Cardiac septum (tissue), 1 donor: Measurements from ENCODE around the gene SRGAP2C. TPM values are rescaled to one million over a fixed set of nuclear protein-coding genes. Genes with fewer than 3 reads are reported as not detected.
A peak's percentile ranks its signal among the peaks of the same experiment; 100 is the strongest.
"Not testable (repeated sequence)": the region's sequence is repeated elsewhere in the genome, so short reads cannot be mapped to it uniquely, and the experiment has no call there.

Source experiments
- DNase-seq: peaks from one replicate; pipeline ENCODE4 v3.0.0-alpha.2; 2020; ENCODE audit warnings: low spot score
- intact Hi-C: fragments of 100-400 bp; cut with DNase I; formaldehyde crosslinking; loops from one replicate; pipeline ENCODE4 v1.14.0; 2022
- long read RNA-seq: library from polyadenylated mRNA; unstranded; transcript quantifications from one replicate; pipeline ENCODE4 v2.0.0, GENCODE V29; 2021
- total RNA-seq: library from RNA; stranded (reverse); fragmentation: NEBNext Ultra II Directional; extraction: Animal tissue kit (Norgen Biotek cat#: 25700); gene quantifications from one replicate; pipeline ENCODE4 v1.2.1, GENCODE V29; 2021
- donor health status: DM: no; HTN: no; CAD: no.

Gene SRGAP2C
- 9.8 TPM for total RNA-seq
- long read RNA-seq, full-length matches to known transcripts = 8 of 15 reads
- long read RNA-seq, partial matches to known transcripts = 1 of 15 reads
- long read RNA-seq, other reads (novel, unspliced or antisense) = 6 of 15 reads

DNA sequence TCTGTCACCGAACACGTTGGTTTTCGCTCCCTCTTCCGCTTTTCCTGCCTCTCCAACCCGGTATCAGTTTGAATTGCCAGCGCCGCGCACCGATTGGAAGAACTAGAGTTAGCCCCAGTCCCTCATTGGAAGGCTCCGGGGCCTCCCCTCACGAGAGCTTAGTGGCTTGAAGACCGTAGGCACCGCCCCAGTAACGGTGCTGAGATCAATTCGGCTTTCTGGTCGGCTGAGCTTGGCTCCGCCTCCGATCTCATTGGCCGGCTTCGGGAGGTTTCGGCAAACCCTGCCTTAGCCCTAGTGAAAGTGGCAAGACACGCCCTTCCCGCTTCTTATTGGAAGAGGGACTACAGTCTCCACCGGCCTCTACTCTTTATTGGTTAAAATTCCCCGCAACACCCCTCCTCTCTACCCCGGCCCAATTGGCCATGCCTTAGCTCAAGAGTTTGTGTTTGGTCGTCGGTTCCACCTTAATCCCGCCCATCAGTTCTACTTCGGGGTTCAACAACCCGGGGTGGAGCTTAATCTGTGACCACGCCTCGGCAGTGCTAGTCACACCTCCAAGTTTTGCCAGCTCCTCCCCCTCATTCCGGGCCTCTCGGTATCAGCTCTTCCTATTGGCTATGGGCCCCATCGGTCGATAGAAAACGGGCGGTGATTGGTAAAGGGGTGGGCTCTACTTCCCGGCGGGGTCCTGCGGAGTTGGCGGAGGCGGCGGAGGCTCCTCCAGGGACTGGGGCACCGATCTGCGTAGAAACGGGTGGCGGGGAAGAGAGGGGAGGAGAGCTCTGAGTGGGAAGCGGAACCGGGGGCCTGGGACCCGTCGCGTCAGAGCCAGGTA is at the start of gene SRGAP2C, which contains the start of gene FAM72B:
TSS of gene SRGAP2C (plus strand) at position 686 of the 838 bp plus-strand sequence. CDS start 2,472 bp downstream, outside the sequence.
TSS of gene FAM72B (minus strand) at position 51 of the 838 bp plus-strand sequence. CDS start 851 bp downstream, outside the sequence.
- intact Hi-C loops = not testable (repeated sequence)
- peak; percentile 96 for DNase-seq

GRCh38 chr1:121140393-121140792 is 44.4 kb upstream of the SRGAP2C start:
- intact Hi-C loops, DNase-seq: not testable (repeated sequence)

DNA sequence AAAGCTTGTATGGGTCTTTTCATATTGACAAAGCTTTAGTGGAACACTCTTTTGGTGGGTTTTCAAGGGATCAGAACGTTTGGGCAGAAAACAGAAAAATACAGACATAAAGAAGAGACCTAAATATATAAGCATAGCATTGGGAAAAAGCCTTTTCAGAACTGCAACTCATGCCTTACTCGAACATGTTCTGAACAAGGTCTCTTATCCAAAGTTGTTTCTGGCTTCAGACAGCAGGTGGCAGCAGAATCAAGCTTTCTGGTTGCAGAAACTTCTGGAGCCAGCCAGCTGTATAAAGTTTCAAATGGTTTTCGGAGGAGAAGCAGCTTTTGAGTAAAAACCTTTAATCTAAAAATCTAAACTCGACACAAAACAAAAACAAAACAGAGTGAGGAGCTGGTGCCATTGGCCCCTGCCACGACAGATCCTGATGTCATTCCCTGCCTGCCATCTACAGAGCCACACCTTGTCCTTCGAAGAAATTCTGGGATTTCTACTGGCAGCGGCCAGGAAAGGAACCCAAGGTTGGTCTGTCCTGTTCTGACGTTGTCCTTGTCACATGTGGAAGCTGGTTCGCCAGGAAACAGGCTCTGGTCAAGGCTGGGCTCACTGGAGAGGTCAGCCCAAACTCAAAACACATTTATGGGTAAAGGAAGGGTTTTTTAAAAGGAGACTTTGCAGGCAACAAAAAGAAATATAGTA is 36.1 kb upstream of the SRGAP2C start:
- DNase-seq, intact Hi-C loops: not testable (repeated sequence)

GRCh38 chr1:121151294-121151693 is 33.5 kb upstream of the SRGAP2C start:
- DNase-seq, intact Hi-C loops: not testable (repeated sequence)

DNA sequence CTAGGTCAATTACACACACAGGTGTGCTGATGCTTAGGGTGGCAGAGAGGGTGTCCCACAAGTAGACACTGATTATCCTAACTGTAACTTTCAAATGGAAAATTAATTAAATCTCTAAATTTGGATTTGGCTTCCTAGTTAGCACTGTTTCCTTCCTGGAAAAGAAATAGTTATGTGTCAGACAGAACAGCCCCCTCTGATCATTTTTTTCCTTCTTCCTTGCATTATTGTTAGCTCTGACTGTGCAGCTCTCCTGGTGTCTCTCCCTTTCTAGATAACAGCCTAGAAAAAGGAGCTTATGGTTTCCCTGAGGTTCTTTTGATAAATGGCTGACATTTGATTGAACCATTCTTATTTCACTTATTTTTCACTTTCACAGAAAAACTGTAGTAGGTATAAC is 32.0 kb upstream of the SRGAP2C start:
- intact Hi-C loops, DNase-seq: not testable (repeated sequence)

DNA sequence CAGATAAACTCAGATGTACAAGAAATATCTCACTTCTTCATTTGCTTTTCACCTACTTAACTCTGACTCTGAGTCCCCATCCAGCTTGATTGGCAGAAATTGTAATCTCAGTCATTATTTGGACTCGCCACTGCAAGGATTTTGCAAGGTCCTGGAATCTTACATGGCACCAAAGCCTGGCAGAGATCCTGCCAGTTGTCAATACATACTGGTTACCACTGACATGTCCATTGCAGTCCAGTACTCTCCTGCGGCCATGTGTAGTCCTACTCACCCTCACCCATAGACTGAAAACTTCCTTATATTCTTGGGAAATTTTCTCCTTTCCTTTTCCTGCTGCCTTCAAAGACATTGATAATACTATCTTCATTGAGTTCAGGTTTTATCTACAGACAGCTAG is 30.0 kb upstream of the SRGAP2C start:
- intact Hi-C loops, DNase-seq: not testable (repeated sequence)

DNA sequence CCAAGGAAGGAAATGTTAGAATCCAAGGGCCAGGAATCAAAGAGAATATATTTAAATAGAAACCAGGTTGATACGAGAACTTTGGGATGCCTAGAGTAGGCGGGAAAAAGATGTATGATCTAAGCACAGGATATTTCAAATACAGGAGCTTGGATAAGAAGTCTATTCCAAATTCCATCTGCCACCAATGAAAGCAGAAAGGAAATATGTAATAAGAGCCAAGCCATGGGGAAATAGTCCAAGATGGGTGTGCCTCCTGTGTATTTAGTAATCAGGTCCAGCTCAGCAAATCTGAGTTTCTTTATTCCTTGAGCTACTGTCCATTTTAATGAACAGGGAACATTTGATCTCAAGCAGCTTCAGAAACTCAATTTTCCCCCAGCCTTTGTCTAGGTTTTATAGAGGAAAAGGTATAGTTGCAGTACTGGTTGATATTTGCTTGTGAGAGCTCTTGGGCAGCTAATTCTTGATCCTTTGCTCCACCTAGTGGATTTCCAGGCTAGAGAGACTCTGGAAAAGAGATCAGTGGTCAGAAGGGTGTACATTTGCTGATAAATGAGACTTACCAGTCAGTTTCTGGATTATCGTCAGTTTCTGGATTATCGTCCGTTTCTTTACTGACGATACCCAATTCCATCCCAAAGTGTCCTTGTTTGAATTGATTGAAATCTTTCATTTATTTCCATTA is 29.0 kb upstream of the SRGAP2C start:
- DNase-seq, intact Hi-C loops: not testable (repeated sequence)

DNA sequence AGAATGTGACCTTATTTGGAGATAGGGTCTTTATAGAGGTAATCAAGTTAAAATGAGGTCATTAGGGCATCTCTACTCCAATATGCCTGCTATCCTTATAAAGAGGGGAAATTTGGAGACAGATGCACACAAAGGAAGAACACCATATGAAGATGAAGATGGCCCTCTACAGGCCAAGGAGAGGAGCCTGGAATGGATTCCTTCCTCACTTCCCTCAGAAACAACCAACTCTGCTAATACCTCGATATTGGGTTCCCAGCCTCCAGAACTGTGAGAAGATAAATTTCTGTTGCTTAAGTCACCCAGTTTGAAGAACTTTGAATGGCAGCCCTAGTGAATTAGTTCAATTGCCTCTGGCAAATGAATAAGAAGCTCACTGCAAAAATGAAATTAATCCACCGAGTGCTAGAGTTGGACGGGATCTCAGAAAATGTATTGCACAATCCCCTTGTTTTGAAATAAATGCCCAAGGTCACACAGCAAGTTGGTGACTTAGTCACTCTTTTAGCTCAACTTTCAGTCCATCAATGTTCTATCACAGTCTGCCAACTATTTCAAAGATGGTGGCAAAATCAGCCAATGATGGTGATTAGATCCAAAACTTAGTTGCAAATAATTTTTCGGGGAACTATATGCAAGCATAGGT is 27.7 kb upstream of the SRGAP2C start:
- intact Hi-C loops, DNase-seq: not testable (repeated sequence)

GRCh38 chr1:121157609-121158008 is 27.2 kb upstream of the SRGAP2C start:
- DNase-seq, intact Hi-C loops: not testable (repeated sequence)

GRCh38 chr1:121160118-121160517 is 24.7 kb upstream of the SRGAP2C start:
- DNase-seq, intact Hi-C loops: not testable (repeated sequence)

DNA sequence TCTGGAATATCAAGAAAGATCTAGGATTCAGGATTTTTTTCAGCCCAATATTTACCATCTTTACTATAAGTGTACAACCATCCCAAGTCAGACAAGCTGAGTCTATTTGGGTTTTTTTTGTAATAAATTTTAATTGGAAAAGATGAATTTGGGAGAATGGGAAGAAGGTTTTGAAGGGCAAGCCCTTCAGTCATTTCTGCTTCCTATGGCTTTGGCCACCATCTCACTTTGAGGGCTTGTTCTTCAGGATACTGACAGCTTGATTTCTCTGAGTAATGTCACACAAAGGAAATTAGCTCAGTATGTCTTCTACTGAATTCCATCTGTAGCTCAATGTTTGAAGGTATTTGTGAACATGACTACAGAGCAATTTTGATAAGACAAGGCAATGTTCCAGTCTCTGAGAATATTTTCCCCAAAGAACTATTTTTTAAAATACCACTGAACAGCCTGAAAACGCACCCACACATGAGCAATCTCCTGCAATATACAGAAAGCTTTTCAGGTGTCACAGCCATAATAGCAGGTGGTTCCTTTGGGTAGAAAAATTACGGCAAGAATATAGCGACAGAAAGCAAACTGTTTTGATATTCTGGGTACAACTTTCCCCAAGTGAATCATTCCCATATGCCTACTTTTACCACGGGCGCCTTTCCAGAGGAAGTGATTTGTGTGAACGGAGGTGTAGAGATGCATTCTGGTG is 23.4 kb upstream of the SRGAP2C start:
- DNase-seq, intact Hi-C loops: not testable (repeated sequence)

DNA sequence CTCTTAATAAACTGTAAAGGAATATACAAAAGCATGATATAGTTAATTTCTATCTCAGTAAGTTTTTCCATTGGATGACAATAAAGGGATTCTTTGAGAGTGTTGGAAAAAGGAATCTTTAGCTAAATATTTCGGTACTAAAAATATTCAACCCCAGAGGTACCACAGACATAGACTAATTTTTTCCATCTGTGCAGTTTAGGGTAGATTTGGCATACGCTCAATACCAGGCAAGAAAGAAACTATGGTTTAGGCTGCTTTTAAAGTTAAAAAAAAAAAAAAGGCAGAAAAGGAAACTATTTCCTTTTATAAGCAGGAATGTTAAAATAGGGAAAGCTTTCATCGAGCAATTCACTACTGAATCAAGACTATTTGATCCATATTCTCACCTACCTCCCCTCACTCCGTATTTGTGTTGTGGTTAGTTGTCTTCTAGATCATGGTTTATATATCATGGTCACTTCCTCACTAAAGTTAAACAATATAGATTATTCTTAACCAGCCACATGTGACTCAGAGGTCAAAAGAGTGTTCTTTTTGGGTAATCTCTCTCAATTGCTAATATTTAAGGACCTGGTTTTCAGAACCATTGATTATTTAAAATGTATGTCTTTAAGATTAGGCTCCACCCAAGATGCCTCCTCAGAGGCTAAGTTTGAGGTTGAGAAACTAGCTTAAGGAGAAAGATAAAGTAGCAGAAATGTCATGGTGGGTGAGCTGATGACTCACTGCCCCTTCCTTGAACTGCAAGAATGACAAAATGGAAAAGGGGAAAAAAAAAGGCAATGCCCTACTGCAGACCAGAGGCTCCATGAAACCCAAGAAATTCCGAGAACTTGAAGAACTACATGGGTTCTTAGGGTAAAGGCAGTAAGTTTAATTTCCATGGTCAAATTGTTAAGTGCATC is 20.7 kb upstream of the SRGAP2C start:
- intact Hi-C loops, DNase-seq: not testable (repeated sequence)

DNA sequence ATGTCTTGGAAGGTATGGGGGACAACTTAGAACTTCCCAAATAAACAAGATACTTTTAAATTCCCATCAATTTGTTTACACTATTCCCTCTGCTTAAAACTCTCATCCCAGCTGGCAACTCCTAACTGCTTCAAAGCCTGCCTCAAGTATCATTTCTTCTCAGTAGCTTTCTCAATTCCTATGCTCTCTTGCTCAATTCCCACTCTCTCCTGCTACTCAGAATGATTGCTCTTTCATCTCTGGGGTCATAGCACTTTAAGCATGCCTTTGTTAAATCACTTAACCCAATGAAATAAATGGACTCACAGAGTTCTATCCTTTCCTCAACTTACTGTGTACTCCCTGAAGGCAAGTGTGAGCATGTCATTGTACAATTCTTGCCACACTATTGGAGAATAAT is 19.5 kb upstream of the SRGAP2C start:
- DNase-seq, intact Hi-C loops: not testable (repeated sequence)

GRCh38 chr1:121167225-121167738 is 17.5 kb upstream of the SRGAP2C start:
- DNase-seq, intact Hi-C loops: not testable (repeated sequence)

- intact Hi-C loops, DNase-seq: not testable (repeated sequence)
These were observed 16.6 kb upstream of the SRGAP2C start for GRCh38 chr1:121168152-121168668.

GRCh38 chr1:121176649-121177048 is 8.1 kb upstream of the SRGAP2C start:
- intact Hi-C loops, DNase-seq: not testable (repeated sequence)

GRCh38 chr1:121178197-121178596 is 6.6 kb upstream of the SRGAP2C start:
- intact Hi-C loops, DNase-seq: not testable (repeated sequence)
